DND-41 (cell line): ENCODE data around the gene ARAF.

Experiments
- EZH2 ChIP-seq: IDR thresholded peaks from 3 replicates; pipeline ENCODE4 v1.6.1; 2012; ENCODE audit warnings: borderline replicate concordance, low read depth, mild to moderate bottlenecking, moderate library complexity, low read length, inconsistent platforms; ENCODE audit not compliant: severe bottlenecking
- TF ChIP-seq, protein P1 (sequence below): IDR thresholded peaks from 2 replicates; pipeline ENCODE4 v1.5.1; 2012; ENCODE audit warnings: borderline replicate concordance, low read length, moderate library complexity, mild to moderate bottlenecking; ENCODE audit not compliant: poor library complexity, severe bottlenecking; ENCODE audit errors: extremely low read depth

DNA sequence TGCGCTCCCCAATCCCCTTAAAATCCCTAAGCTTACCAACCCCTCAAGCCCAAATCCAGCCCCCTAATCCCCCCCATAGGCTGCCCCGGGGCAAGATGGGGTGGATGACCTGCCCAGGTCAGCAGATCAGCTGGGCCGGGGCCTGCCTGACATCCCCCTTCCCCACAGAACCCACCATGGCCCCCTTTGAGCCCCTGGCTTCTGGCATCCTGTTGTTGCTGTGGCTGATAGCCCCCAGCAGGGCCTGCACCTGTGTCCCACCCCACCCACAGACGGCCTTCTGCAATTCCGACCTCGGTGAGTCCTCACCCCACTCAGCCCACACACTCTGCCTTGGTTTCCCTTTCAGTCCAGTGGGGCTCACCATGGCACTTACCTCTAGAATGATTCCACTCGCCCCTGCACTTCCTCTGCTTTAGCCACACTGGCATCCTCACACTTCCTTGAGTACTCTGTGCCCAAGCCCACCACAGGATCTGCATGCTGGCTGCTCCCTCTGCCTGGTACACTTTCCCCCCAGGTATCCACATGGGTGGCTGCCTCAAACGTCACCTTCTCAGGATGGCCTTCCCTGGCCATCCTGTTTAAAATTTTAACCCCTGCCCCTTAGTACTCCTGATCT lies 22.3 kb downstream of the ARAF start:
- TF ChIP-seq, protein P1, sequence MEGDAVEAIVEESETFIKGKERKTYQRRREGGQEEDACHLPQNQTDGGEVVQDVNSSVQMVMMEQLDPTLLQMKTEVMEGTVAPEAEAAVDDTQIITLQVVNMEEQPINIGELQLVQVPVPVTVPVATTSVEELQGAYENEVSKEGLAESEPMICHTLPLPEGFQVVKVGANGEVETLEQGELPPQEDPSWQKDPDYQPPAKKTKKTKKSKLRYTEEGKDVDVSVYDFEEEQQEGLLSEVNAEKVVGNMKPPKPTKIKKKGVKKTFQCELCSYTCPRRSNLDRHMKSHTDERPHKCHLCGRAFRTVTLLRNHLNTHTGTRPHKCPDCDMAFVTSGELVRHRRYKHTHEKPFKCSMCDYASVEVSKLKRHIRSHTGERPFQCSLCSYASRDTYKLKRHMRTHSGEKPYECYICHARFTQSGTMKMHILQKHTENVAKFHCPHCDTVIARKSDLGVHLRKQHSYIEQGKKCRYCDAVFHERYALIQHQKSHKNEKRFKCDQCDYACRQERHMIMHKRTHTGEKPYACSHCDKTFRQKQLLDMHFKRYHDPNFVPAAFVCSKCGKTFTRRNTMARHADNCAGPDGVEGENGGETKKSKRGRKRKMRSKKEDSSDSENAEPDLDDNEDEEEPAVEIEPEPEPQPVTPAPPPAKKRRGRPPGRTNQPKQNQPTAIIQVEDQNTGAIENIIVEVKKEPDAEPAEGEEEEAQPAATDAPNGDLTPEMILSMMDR, result no peak
- no peak for TF ChIP-seq EZH2
